GM18526 (cell line): Measurements from ENCODE around the gene ELF1.

Source experiments
- POLR2A ChIP-seq: IDR thresholded peaks from 3 replicates; pipeline ENCODE4 v1.6.1; 2011; ENCODE audit not compliant: insufficient read length; ENCODE audit errors: extremely low read depth

Gene ELF1

DNA sequence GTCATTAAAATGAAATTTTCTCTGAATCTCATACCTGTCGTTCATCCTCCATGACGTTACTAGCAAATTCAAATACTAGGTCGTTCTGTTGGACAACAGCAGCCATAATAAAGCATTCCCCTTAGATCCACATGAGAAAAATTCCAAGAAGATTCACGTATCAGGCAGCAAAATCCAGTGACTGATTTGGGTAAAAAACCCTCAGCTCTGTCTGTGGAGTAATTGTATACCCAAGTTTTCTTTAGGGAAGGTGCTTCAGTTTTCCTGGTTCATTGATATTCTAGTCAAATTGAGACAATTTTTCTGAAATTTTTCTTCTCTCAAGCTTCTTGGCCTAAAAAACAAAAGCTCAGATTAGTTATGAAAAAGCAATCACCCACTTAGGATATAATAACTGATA is 37.2 kb downstream of the ELF1 start:
- TF ChIP-seq POLR2A = no peak

DNA sequence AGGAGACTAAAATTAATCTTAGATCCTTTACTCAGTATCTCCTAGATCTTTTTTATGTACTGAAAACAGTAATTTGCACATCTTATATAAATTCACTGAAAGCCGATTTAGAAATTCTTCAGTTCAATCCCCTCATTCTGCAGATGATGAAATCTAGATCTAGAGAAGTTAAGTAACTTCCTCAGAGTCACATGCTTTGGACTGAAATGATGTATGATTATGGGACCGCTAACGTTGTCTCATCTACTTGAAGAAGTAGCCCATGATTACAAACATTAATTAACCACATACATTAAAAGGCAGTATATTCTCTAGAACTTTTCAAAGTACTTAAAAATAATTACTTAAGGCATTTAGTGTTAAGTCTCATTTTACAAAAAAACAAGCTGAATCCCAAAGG is 37.8 kb downstream of the ELF1 start:
- TF ChIP-seq POLR2A = no peak

DNA sequence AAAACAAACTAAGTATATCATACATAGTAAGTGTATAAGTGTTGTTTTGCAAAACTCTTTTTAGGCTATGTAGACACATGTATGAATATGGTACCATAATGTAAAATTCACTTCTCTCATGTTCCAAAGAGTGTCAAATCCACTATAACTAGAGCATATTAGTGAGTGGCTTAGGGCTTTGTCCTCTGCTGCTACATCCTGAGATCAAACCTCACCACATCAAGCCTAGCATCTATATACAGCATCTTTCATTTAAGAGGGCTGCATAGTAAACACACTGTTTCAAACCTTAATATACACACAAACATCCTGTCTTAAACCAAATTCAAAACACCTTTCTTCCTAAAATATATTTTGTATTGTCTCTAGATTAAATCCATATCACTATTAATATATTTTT is 38.7 kb downstream of the ELF1 start:
- no peak for TF ChIP-seq POLR2A

DNA sequence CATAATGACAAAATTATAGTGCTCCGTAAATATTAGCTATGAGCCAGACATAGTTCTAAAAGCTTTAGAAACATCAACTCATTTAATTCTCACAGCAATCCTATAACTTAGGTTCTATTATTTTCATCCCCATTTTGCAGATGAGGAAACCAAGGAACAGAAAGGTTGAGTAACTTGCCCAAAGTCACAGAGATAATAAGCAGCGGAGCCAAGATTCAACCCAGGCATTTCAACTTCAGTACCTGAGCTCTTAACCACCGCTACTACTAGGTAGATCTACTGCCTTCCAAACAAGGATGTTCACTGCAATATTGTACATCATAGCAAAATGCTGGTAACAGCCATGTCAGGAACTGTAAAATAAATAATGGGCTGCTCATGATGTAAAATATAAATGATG is 39.9 kb downstream of the ELF1 start:
- TF ChIP-seq POLR2A = no peak

DNA sequence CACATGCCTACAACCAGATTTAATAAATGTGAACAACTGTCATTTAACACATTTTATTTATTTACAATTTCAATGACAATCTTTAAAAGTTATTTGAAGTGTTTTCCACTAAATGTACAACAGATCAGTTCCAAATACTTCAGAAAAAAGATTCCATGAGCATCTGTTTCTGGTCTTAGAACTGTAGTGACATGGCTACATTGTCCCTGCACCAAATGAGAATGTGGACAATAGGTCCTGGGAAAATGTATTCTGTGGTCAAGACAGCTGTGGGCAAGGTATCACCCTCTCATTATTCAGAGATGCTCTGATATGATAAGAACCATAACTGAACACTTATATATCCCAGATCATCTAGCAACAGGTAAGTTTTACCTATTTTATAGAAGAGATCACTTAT is 43.7 kb downstream of the ELF1 start:
- no peak for TF ChIP-seq POLR2A

DNA sequence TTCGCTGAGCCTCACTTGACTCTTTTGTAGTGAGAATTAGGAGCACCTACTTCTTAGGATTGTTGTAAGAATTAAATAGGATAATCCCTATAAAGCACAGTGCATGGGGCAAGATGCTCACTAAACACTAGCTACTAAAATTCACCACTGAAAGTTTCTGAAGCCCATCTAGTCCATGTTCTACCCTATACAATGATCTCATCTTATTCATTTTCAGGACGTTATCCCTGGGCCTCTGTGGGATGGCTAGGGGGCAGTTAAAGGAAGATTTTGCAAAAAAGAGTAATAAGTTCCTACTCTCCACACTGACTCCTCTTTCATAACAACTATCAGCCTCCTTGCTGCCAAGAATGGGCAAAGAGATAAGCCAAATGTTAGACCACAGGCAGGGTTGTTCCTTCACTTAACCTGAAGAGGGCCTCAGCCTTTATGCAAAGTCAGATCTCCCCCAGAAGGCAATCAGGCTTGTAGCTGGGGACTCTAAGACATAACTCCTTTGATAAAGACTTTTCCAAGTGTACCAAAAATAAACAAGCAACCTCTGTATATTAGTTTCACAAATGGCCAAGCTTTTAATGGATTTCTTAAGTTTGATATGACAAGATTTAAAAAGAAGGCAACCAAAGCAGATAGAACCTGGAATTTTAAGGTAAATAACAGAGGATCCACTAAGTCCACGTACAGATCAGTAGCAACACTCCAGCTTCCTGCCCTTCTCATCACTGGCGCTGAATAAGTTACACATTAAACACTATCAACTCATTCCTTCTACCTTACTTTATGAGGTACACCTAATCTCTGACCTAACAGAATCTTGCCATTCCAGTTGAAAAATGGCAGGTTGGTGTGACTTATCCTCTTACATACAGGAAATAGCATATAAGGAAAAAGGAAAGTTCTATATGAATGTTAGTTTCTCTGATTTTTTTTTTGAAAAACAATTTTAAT is 44.4 kb downstream of the ELF1 start:
- TF ChIP-seq POLR2A = no peak

DNA sequence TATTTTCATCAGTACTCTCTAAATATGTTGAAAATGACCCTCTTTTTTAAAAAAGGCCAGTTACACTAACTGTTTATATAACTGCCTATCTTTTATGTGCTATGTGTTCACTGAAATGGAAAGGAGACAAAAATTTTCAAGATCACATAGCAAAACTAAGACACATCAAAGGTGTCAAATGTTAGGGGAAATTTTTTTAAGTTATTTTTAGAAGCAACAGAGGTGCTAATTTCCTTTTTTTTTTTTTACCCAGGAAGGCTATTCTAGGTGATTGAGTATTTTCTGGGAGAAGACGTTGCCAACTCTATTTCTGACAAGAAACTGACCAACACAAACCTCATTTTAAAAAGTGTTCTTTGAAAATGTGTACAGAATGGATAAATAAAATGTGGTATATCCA is 45.7 kb downstream of the ELF1 start:
- TF ChIP-seq POLR2A = no peak

DNA sequence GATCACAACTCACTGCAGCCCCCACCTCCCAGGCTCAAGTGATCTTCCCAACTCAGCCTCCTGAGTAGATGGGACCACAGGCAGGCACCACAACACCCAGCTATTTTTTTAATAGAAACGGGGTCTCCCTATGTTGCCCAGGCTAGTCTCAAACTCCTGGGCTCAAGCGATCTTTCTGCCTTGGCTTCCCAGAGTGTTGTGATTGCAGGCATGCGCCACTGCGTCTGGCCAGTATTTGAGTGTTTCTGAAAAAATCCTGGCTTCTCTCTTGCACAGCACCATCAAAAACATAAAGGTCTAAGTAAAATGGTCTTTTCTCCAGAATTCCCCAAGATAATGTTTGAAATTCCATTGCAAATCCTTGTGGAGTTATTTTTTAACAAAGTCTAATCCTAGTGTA is 47.8 kb downstream of the ELF1 start:
- TF ChIP-seq POLR2A = no peak

DNA sequence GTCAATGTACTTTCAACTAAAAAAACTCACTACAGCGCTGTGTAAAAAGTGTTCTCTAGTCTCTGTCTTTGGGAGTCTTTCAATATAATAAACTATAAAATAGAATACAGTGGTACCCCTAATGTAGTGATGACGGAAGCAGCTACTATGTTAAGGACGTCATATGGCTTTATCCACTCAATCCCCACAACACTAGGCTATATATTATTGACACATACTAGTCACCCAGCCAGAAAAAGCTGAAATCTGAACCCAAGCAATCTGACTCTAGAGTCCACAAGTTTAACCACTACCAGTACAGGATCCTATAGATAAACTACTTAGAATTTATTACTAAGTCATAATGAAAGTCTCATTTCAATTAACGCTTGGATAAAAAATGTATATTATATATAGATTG is 48.3 kb downstream of the ELF1 start:
- TF ChIP-seq POLR2A = no peak

DNA sequence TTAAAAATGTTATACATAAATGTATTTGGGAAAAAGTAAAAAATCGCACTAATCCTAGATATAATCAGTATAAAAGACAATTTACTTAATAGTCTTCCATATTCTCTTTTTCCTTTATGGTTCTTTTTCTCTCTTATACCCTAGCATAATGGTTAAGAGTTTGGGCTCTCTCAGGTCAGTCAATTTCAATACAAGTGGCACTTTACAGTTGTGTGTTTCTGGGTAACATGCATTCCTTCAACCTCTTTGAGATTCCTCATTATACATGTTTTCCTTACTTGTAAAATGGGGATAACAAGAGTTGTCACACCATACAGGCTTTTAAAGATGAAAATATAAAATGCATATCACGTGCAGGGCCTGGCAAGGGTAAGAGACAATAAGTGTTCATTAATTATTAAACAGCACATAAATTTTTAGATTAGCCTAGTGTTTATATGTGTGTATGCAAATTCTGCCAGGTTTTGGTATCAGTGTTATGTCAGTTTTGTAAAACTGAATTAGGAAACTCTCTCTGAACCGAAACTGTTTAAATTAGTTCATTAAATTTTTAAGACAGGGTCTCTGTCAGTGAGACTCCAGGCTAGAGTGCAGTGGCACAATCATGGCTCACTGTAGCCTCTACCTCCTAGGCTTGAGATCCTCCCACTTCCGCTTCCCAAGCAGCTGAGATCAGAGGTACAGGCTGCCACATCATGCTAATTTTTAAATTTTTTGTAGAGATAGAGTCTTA is 49.8 kb downstream of the ELF1 start:
- no peak for TF ChIP-seq POLR2A

DNA sequence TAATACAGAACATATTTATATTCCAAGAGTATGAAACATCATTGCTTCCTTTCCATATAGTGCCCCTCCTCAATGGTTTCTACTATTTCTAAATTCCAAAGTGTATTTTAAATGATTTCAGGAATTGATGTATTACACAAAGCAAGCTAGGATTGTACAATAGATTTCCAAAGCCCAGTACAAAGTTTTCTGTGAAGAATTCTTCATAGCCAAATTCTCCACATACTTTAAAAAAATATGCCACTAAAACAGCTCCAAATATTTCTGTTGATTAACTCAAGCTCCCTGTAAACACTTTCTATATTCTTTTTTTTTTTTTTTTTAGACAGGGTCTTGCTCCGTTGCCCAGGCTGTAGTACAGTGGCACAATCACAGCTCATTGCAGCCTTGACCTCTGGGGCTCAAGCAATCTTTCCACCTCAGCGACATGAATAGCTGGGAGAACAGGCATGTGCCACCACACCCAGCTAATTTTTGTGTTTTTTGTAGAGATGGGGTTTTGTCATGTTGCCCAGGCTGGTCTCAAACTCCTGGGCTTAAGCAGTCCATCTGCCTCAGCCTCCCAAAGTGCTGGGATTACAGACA is 50.6 kb downstream of the ELF1 start:
- no peak for TF ChIP-seq POLR2A

DNA sequence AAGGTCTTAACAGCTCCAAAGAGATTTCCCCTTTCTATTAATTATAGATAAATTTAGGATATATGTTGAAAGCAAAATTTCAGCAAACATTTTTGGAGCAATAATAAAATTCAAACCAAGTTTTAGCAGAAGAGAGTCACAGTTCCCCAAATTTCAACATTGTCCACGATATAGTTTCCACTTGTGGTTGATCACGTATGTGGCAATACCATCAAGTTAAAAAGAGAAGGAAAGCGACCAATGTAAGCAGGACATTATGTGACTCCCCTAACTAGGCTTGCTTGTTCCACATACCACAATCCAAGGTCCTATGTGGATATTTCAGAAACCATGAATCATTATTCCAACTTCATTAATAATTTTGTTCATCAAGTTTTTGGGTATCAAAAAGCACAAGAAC is 52.8 kb downstream of the ELF1 start:
- no peak for TF ChIP-seq POLR2A

DNA sequence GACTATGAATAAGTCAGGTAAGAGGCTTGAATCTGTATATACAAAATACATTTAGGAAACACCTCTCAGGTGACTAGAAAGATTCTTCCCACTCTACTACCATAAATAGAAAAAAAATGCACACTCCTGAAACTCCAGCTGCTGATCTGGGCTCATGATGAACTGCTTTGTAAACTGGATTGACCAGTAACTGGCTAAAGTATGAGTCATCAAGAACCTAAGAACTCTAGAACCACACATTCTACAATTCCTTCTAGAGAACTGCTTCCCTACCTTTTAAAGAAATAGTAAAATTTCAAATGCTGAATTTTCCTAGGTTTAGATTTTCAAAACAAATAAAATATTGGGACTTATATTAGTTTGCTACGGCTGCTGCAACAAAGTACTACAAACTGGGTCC is 55.2 kb downstream of the ELF1 start:
- TF ChIP-seq POLR2A = no peak

DNA sequence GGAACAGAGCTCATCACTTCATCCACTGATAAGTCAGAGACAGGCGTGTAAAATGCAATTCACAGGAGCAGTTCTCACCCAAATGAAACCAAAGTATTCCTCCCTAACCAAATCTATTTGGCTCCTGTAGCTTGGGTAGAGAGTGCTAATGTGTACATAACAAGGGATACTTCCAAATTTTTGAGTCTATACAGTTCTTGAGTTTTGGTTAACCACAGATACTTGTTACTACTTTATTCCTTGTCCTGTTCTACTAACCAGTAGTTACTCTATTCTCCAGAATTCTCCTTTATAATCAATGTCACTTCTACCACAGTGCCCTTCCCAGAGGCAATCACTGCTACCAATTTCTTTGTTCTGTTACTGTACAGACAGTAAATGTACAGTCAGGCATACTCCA is 57.3 kb downstream of the ELF1 start:
- TF ChIP-seq POLR2A = no peak

DNA sequence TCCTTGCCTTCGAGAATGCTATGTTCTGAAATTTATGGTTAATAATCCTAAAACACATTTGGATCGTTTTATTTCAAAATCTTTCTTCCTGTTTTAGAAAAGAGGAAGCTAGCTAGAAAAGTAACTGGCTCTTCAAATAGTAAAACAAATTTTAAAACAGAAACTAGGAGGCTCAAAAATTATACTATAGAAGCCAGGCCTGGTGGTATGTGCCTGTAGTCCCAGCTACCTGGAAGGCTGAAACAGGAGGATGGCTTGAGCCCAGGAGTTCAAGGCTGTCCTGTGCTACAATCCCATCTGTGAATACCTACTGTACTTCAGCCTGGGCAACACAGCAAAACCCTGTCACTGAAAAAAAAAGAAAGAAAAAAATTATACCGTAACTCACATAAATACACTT is 57.9 kb downstream of the ELF1 start:
- TF ChIP-seq POLR2A = no peak

DNA sequence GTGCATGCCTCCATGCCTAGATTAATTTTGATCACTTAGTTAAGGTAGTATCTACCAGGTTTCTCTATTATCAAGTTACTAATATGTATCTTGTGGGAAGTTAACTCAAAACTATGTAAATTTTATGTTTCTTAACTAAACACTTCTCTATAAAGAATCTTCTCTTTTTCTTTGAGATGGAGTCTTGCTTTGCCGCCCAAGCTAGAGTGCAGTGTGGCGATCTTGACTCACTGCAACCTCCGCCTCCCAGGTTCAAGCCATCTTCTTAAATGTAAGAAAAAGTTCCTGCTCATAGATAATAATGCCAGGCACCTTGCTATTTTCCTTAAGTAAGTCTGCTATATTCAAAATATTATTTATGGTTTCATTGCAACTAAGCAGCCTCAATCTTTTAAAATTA is 58.4 kb downstream of the ELF1 start:
- no peak for TF ChIP-seq POLR2A

DNA sequence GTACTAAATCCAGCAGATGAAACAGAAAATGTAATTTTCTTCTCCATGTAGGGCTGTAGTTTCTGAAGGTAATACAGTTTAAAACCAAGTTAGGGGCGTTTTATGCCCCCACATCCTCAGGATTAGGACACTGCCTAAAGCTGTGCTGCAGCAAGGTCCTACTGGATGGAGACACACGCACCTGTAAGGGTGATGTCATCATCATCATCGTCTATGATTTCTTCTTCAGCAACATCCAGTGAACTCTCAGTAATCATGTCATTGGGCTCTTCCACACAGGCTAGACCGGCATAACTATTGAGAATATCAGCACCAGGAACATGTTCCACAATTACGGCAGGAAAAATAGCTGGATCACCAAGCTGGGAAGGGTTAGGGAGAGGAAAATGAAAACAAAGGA is 60.5 kb downstream of the ELF1 start:
- TF ChIP-seq POLR2A = no peak

DNA sequence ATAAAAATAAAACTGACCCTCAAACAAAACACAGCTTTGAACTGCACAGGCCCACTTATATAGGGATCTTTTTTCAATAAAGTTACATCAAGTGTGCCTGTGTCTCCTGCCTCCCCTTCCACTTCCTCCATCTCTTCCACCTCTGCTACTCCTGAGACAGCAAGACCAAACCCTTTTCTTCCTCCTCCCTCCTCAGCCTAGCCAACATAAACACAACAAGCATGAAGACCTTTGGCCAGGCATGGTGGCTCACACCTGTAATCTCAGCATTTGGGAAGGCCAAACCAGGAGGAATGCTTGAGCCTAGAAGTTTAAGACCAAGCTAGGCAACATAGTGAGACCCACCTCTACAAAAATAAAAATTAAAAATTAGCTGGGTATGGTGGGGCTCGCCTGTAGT is 72.6 kb downstream of the ELF1 start:
- TF ChIP-seq POLR2A = no peak
